Spleen (tissue), 11 donors: ENCODE data around the gene PSMD5. TPM values are rescaled to one million over a fixed set of nuclear protein-coding genes. Genes with fewer than 3 reads are reported as not detected.
A peak's percentile ranks its signal among the peaks of the same experiment; 100 is the strongest.

Source experiments
- DNase-seq: peaks from one replicate; pipeline ENCODE4 v3.0.0-alpha.2; 2020
- H3K27ac ChIP-seq, 8 donors: fragments of 200-600 bp; sonication (generic) in 7 of 8; 1 replicate in 4 of 8; 2 replicates in 4 of 8; pipeline versions ENCODE4 v1.5.0 to v1.8.0; 2016 to 2021; ENCODE audit warnings: inconsistent platforms in 4 of 8, mild to moderate bottlenecking in 4 of 8, moderate library complexity in 1 of 8
- H3K27me3 ChIP-seq, 7 donors: fragments of 200-600 bp; sonication (generic) in 6 of 7; replicated peaks in 1 of 7; 1 replicate in 4 of 7; 2 replicates in 3 of 7; pipeline versions ENCODE4 v1.5.0 to v1.8.0; 2016 to 2021; ENCODE audit warnings: inconsistent platforms in 3 of 7, mild to moderate bottlenecking in 1 of 7
- H3K36me3 ChIP-seq, 6 donors: fragments of 200-600 bp; sonication (generic) in 5 of 6; 1 replicate in 4 of 6; 2 replicates in 2 of 6; pipeline versions ENCODE4 v1.5.0 to v1.8.0; 2016 to 2021; ENCODE audit warnings: inconsistent platforms in 2 of 6
- H3K4me1 ChIP-seq, 6 donors: fragments of 200-600 bp; sonication (generic) in 5 of 6; 1 replicate in 3 of 6; 2 replicates in 3 of 6; pipeline versions ENCODE4 v1.5.0 to v1.8.0; 2016 to 2021; ENCODE audit warnings: inconsistent platforms in 3 of 6
- H3K4me3 ChIP-seq, 8 donors: fragments of 200-600 bp; sonication (generic) in 7 of 8; 1 replicate in 4 of 8; 2 replicates in 4 of 8; pipeline versions ENCODE4 v1.5.0 to v1.8.0; 2016 to 2021; ENCODE audit warnings: inconsistent platforms in 4 of 8, mild to moderate bottlenecking in 4 of 8, moderate library complexity in 2 of 8
- H3K9me3 ChIP-seq, 8 donors: fragments of 200-600 bp; sonication (generic) in 7 of 8; 1 replicate in 4 of 8; 2 replicates in 4 of 8; pipeline versions ENCODE4 v1.5.0 to v1.8.0; 2016 to 2021; ENCODE audit warnings: inconsistent platforms in 4 of 8
- CTCF ChIP-seq, 11 experiments: fragments of 200-600 bp in 7 of 11; fragments of 450-650 bp in 4 of 11; sonication (generic) in 4 of 11; IDR thresholded peaks in 8 of 11; conservative IDR thresholded peaks in 3 of 11; 1 replicate in 7 of 11; 2 replicates in 4 of 11; pipeline versions ENCODE4 v1.4.0 to v1.8.0; 2016 to 2021; ENCODE audit warnings: antibody characterized with exemption in 11 of 11, inconsistent platforms in 4 of 11, mild to moderate bottlenecking in 1 of 11
- POLR2A ChIP-seq, 3 donors: fragments of 450-650 bp; IDR thresholded peaks; one replicate each; pipeline ENCODE4 v1.5.1; 2017; ENCODE audit warnings: antibody characterized with exemption in 3 of 3, mild to moderate bottlenecking in 1 of 3
- POLR2AphosphoS5 ChIP-seq, 3 donors: sonication (generic); formaldehyde crosslinking; IDR thresholded peaks; one replicate each; pipeline ENCODE4 v1.5.1; 2017; ENCODE audit warnings: antibody characterized with exemption in 3 of 3
- WGBS, 5 donors: extraction: QIAGEN DNeasy Blood & Tissue Kit in 3 of 5; methylation state at CpG; one replicate each; pipeline versions ENCODE4 v1.1.5 to v1.1.7; 2013 to 2018; 5-methylcytosine and 5-hydroxymethylcytosine counted together
- intact Hi-C: fragments of 100-400 bp; cut with DNase I; formaldehyde crosslinking; loops from one replicate; pipeline ENCODE4 v1.15.0; 2023; ENCODE audit warnings: low total_unique reads
- polyA plus RNA-seq, 3 donors: library from polyadenylated mRNA; stranded (reverse); fragments of 200-250 nt; gene quantifications; one replicate each; pipeline ENCODE4 v1.2.1, GENCODE V29; 2013
- total RNA-seq, 7 donors: library from RNA; depleted of rRNA in 3 of 7; stranded (reverse); fragments of >200 nt in 3 of 7; fragmentation: NEBNext Ultra II Directional in 4 of 7; extraction: Animal tissue kit (Norgen Biotek cat#: 25700) in 4 of 7; gene quantifications; one replicate each; pipeline versions ENCODE4 v1.1.0 to v1.2.1, GENCODE V29; 2016 to 2021
- donor health status: healthy with polysubstance abuse.
- donor health status: DM: no; HTN: no; CAD: no; lungs with moderate emphysema.
- donor health status: DM: no; HTN: no; CAD: no.
- donor health status: Bipolar disorder and iron deficiency.
- donor health status: healthy.
- donor health status: DM: no; HTN: no; CAD: no.
- donor health status: DM: yes; HTN: yes; CAD: no.

Gene PSMD5
- total and polyA plus RNA-seq, 10 donors, result 8.9 to 41.4 (median 31.2) TPM

- Histone ChIP-seq H3K36me3 (no peaks in the 10 kb centered on the region), H3K4me1 (peaks cover 24 to 57% (median 32%) of the 10 kb centered on the region in 6 donors), H3K9me3 (no peaks in the 10 kb centered on the region), H3K27me3 (no peaks in the 10 kb centered on the region), H3K27ac (peak overlapping the region; percentile 35 to 81 (median 69)), H3K4me3 (no peak overlapping the region)
- intact Hi-C loops, result no loop called here
- no peak for TF ChIP-seq POLR2AphosphoS5 (IDR thresholded peaks at IDR 0.05)
- TF ChIP-seq POLR2A (IDR thresholded peaks at IDR 0.05), result no peak
- TF ChIP-seq CTCF (IDR thresholded peaks at IDR 0.05 in 8 of 11, conservative IDR thresholded peaks at IDR 0.05 in 3 of 11), result no peak
- WGBS, 5 donors, result 64 to 74% (median 71%) methylated on average over 14 of the region's 14 CpGs
- DNase-seq, result no peak
Measured at GRCh38 chr9:120890320-120891244, 47.9 kb upstream of the PSMD5 start.

GRCh38 chr9:120889606-120890271 lies 47.0 kb upstream of the PSMD5 start:
- H3K4me3 ChIP-seq, result no peak overlapping the region
- H3K27me3 ChIP-seq, result no peaks in the 10 kb centered on the region
- H3K4me1 ChIP-seq, result peaks cover 24 to 52% (median 32%) of the 10 kb centered on the region in 6 donors
- intact Hi-C loops, result no loop called here
- TF ChIP-seq CTCF (IDR thresholded peaks at IDR 0.05 in 8 of 11, conservative IDR thresholded peaks at IDR 0.05 in 3 of 11) (no peak), POLR2AphosphoS5 (IDR thresholded peaks at IDR 0.05) (no peak), POLR2A (IDR thresholded peaks at IDR 0.05) (no peak)
- no peaks in the 10 kb centered on the region for H3K9me3 ChIP-seq
- DNase-seq, result no peak
- no peaks in the 10 kb centered on the region for H3K36me3 ChIP-seq
- 90 to 100% (median 98%) methylated on average over 1 of the region's 1 CpG for WGBS, 5 donors
- peak overlapping the region in 7 of 8 donors; percentile 39 to 81 (median 69) for H3K27ac ChIP-seq

- intact Hi-C loops, result no loop called here
- H3K4me3 ChIP-seq, result no peak overlapping the region
- no peaks in the 10 kb centered on the region for H3K27me3 ChIP-seq
- peak overlapping the region in 2 of 8 donors; percentile 4 to 34 for H3K27ac ChIP-seq
- DNase-seq, result no peak
- TF ChIP-seq POLR2AphosphoS5 (IDR thresholded peaks at IDR 0.05) (no peak), POLR2A (IDR thresholded peaks at IDR 0.05) (no peak), CTCF (IDR thresholded peaks at IDR 0.05 in 8 of 11, conservative IDR thresholded peaks at IDR 0.05 in 3 of 11) (no peak)
- no peaks in the 10 kb centered on the region for H3K36me3 ChIP-seq
- no peaks in the 10 kb centered on the region for H3K9me3 ChIP-seq
- peaks cover 20 to 44% (median 26%) of the 10 kb centered on the region in 6 donors for H3K4me1 ChIP-seq
Measured at GRCh38 chr9:120888626-120889025, 45.9 kb upstream of the PSMD5 start.

- no peak overlapping the region for H3K27ac ChIP-seq
- no peak overlapping the region for H3K4me3 ChIP-seq
- H3K36me3 ChIP-seq, result no peaks in the 10 kb centered on the region
- H3K27me3 ChIP-seq, result no peaks in the 10 kb centered on the region
- DNase-seq, result no peak
- no peaks in the 10 kb centered on the region for H3K9me3 ChIP-seq
- TF ChIP-seq CTCF (IDR thresholded peaks at IDR 0.05 in 8 of 11, conservative IDR thresholded peaks at IDR 0.05 in 3 of 11), result no peak
- no peak for TF ChIP-seq POLR2AphosphoS5 (IDR thresholded peaks at IDR 0.05)
- no peak for TF ChIP-seq POLR2A (IDR thresholded peaks at IDR 0.05)
- intact Hi-C loops, result no loop called here
- peaks cover under 1 to 41% (median 5%) of the 10 kb centered on the region in 6 donors for H3K4me1 ChIP-seq
- 58 to 79% (median 70%) methylated on average over 8 of the region's 8 CpGs for WGBS, 5 donors
Measured at GRCh38 chr9:120886490-120886967, 43.8 kb upstream of the PSMD5 start.
